Measurements from ENCODE around the gene TSPAN1. TPM values are rescaled to one million over a fixed set of nuclear protein-coding genes. Genes with fewer than 3 reads are reported as not detected.

Gene TSPAN1
- total and polyA plus RNA-seq, 11 donors: 0.63 to 5.5 (median 1.1) TPM

DNA sequence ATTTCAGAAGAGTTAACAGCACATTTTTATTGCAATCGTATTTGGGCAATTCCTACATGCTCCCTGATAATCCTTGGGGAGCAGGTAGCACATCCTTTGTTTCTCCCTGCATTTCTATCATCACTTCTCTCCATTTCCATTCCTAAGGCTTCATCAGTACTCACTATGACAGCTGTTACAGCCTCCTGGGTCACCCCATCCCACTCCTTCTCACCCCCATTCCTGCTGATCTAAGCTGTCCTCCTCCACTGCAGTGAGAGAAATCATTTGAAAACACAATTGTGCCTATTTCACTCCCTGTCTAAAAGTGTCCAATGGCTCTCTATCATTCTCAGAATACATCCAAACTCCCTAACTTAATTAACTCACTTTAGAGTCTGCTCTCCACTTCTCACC lies 17.0 kb upstream of the TSPAN1 start:
- Histone ChIP-seq H3K36me3 (no peaks in the 10 kb centered on the region), H3K4me1 (no peaks in the 10 kb centered on the region), H3K9me3 (no peaks in the 10 kb centered on the region), H3K27me3 (no peaks in the 10 kb centered on the region), H3K27ac (no peak overlapping the region), H3K4me3 (no peak overlapping the region)
- TF ChIP-seq POLR2A (IDR thresholded peaks at IDR 0.05): no peak
- TF ChIP-seq, protein P1, sequence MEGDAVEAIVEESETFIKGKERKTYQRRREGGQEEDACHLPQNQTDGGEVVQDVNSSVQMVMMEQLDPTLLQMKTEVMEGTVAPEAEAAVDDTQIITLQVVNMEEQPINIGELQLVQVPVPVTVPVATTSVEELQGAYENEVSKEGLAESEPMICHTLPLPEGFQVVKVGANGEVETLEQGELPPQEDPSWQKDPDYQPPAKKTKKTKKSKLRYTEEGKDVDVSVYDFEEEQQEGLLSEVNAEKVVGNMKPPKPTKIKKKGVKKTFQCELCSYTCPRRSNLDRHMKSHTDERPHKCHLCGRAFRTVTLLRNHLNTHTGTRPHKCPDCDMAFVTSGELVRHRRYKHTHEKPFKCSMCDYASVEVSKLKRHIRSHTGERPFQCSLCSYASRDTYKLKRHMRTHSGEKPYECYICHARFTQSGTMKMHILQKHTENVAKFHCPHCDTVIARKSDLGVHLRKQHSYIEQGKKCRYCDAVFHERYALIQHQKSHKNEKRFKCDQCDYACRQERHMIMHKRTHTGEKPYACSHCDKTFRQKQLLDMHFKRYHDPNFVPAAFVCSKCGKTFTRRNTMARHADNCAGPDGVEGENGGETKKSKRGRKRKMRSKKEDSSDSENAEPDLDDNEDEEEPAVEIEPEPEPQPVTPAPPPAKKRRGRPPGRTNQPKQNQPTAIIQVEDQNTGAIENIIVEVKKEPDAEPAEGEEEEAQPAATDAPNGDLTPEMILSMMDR (IDR thresholded peaks at IDR 0.05): no peak
- DNase-seq (no peak), ATAC-seq (no peak)
- 85 to 95% (median 88%) methylated on average over 1 of the region's 1 CpG for WGBS, 4 donors
- intact Hi-C loops (cut with DNase I): no loop called here

- DNase-seq (no peak), ATAC-seq (no peak)
- Histone ChIP-seq H3K4me1 (no peaks in the 10 kb centered on the region), H3K9me3 (no peaks in the 10 kb centered on the region), H3K27ac (no peak overlapping the region), H3K27me3 (no peaks in the 10 kb centered on the region), H3K36me3 (no peaks in the 10 kb centered on the region), H3K4me3 (no peak overlapping the region)
- TF ChIP-seq, protein P1 (IDR thresholded peaks at IDR 0.05): no peak
- no peak for TF ChIP-seq POLR2A (IDR thresholded peaks at IDR 0.05)
- WGBS, 4 donors: 91 to 95% (median 92%) methylated on average over 13 of the region's 13 CpGs
- intact Hi-C loops (cut with DNase I): no loop called here
Observed at GRCh38 chr1:46158312-46159281, 16.3 kb upstream of the TSPAN1 start.

- ATAC-seq: no peak
Observed at GRCh38 chr1:46159516-46159915, 15.4 kb upstream of the TSPAN1 start.

GRCh38 chr1:46160212-46160611 lies 14.7 kb upstream of the TSPAN1 start:
- peaks cover 0 to 6% (median 0%) of the 10 kb centered on the region in 12 donors for H3K4me1 ChIP-seq
- H3K9me3 ChIP-seq: no peaks in the 10 kb centered on the region
- ATAC-seq (no peak), DNase-seq (no peak)
- H3K27ac ChIP-seq: no peak overlapping the region
- no peaks in the 10 kb centered on the region for H3K27me3 ChIP-seq
- no peak for TF ChIP-seq POLR2A (IDR thresholded peaks at IDR 0.05)
- TF ChIP-seq, protein P1 (IDR thresholded peaks at IDR 0.05): no peak
- no peak overlapping the region for H3K4me3 ChIP-seq
- H3K36me3 ChIP-seq: no peaks in the 10 kb centered on the region
- 93 to 98% (median 95%) methylated on average over 1 of the region's 1 CpG for WGBS, 4 donors
- intact Hi-C loops (cut with DNase I): no loop called here

More at GRCh38 chr1:46159516-46159915, 15.4 kb upstream of the TSPAN1 start:
- Histone ChIP-seq H3K4me3 (no peak overlapping the region), H3K27me3 (no peaks in the 10 kb centered on the region), H3K27ac (no peak overlapping the region), H3K9me3 (no peaks in the 10 kb centered on the region), H3K36me3 (no peaks in the 10 kb centered on the region), H3K4me1 (no peaks in the 10 kb centered on the region)
- no peak for DNase-seq
- intact Hi-C loops (cut with DNase I): no loop called here
- WGBS, 4 donors: 62 to 76% (median 68%) methylated on average over 3 of the region's 3 CpGs
- TF ChIP-seq, protein P1 (IDR thresholded peaks at IDR 0.05): no peak
- no peak for TF ChIP-seq POLR2A (IDR thresholded peaks at IDR 0.05)

Measured in heart left ventricle (tissue), 16 donors.